ENCODE measurements around the gene FNDC3A. TPM values are rescaled to one million over a fixed set of nuclear protein-coding genes. Genes with fewer than 3 reads are reported as not detected.
A peak's percentile ranks its signal among the peaks of the same experiment; 100 is the strongest.
"Not testable (repeated sequence)": the region's sequence is repeated elsewhere in the genome, so short reads cannot be mapped to it uniquely, and the experiment has no call there.

Gene FNDC3A
- total RNA-seq, 1 donor from 2014 or later, result 61.4 TPM

DNA sequence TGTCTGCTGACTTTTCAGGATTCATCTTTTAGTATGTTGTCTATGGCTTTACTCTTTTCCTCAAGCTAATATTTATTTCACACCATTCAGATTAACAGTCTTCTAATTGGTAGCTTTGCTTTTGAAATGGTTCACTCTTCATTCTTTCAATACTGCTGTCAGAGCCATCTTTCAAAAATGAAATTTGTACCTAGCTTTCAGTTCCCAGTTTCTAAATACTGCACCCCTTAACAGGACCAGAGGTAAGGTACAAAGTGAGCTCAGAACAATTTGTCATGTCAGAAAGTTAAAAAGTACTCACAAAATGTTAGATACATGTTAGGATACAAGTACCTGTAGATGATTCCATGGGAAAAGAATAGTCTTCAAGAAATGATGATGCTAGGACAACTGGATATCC, 83.0 kb downstream of the FNDC3A start:
- DNase-seq (no peak), ATAC-seq (no peak)
- Histone ChIP-seq H3K9me3 (no peaks in the 10 kb centered on the region), H3K27me3 (ENCODE audit: low read depth) (no peaks in the 10 kb centered on the region), H3K36me3 (no peaks in the 10 kb centered on the region), H3K4me1 (peaks cover 11% of the 10 kb centered on the region), H3K27ac (no peak overlapping the region), H3K4me3 (no peak overlapping the region)
- TF ChIP-seq, protein P1, sequence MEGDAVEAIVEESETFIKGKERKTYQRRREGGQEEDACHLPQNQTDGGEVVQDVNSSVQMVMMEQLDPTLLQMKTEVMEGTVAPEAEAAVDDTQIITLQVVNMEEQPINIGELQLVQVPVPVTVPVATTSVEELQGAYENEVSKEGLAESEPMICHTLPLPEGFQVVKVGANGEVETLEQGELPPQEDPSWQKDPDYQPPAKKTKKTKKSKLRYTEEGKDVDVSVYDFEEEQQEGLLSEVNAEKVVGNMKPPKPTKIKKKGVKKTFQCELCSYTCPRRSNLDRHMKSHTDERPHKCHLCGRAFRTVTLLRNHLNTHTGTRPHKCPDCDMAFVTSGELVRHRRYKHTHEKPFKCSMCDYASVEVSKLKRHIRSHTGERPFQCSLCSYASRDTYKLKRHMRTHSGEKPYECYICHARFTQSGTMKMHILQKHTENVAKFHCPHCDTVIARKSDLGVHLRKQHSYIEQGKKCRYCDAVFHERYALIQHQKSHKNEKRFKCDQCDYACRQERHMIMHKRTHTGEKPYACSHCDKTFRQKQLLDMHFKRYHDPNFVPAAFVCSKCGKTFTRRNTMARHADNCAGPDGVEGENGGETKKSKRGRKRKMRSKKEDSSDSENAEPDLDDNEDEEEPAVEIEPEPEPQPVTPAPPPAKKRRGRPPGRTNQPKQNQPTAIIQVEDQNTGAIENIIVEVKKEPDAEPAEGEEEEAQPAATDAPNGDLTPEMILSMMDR (IDR thresholded peaks at IDR 0.05), result no peak
- intact Hi-C loops (cut with DNase I), result no loop called here

DNA sequence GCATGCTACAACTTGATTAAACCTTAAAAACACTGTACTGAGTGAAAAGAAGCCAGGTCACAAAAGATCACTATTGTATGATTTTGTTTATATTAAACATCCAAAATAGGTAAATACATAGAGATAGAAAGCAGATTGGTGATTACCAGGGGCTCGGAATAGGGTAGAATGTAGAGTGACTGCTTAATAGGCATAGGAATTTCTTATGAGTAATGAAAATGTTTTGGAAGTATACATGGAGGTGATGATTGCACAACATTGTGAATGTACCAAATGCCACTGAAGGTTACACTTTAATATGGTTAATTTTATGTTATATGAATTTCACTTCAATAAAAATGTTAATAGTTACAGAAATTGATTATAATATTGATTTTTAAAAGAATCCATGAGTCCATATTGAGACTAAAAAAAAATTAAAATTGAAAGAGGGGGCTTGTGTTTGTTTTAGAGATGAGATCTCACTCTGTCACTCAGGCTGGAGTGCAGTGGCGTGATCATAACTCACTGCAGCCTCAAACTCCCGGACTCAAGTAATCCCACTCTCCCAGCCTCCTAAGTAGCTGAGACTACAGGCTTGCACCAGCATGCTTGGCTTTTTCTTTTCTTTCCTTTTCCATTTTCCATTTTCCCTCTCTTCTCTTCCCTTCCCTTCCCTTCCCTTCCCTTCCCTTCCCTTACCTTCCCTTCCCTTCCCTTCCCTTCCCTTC, 85.1 kb downstream of the FNDC3A start:
- intact Hi-C loops (cut with DNase I), result no loop called here
- H3K27me3 ChIP-seq (ENCODE audit: low read depth), result no peaks in the 10 kb centered on the region
- TF ChIP-seq, protein P1 (IDR thresholded peaks at IDR 0.05), result no peak
- H3K4me3 ChIP-seq, result no peak overlapping the region
- DNase-seq (no peak), ATAC-seq (no peak)
- H3K36me3 ChIP-seq, result no peaks in the 10 kb centered on the region
- no peak overlapping the region for H3K27ac ChIP-seq
- no peaks in the 10 kb centered on the region for H3K9me3 ChIP-seq
- peaks cover 11% of the 10 kb centered on the region for H3K4me1 ChIP-seq

DNA sequence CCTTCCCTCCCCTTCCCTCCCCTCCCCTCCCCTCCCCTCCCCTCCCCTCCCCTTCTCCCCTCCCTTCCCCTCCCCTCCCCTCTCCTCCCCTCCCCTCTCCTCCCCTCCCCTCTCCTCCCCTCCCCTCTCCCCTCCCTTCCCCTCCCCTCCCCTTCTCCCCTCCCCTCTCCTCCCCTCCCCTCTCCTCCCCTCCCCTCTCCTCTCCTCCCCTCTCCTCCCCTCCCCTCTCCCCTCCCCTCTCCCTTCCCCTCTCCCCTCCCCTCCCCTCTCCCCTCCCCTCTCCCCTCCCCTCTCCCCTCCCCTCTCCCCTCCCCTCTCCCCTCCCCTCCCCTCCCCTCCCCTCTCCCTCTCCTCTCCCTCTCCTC, 85.7 kb downstream of the FNDC3A start:
- H3K27ac ChIP-seq; H3K4me3 ChIP-seq; DNase-seq; H3K27me3 ChIP-seq (ENCODE audit: low read depth); ATAC-seq; H3K9me3 ChIP-seq; H3K36me3 ChIP-seq; intact Hi-C loops (cut with DNase I): not testable (repeated sequence)
- peaks cover 11% of the 10 kb centered on the region for H3K4me1 ChIP-seq

DNA sequence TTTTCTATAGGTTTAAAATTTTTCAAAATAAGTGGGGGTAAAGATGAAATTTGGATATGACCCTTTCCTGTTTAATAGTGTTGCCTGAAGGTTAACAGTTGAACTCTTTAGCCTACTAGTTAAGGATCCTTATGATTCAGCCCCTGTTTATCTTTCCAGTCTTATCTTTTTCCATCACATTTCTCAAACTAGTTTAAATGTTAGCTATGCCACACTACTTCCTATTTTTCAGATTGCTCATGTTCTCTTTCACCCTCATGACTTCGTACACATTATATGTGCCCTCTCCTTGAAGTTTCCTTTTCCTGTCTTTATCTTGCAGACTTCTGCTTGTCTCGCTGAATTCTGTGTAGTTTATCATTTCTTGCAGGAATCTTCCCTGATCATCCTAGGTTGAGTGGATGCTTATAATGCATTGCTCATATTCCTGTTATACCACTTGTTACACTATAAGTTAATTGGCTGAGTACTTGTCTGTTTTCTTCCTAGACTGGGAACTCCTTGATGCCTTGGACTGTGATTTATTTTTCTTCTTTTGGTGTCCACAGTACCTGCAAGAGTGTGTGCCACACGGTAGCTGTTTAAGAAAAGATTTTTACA, 86.7 kb downstream of the FNDC3A start:
- no peak overlapping the region for H3K4me3 ChIP-seq
- H3K27ac ChIP-seq, result no peak overlapping the region
- H3K36me3 ChIP-seq, result no peaks in the 10 kb centered on the region
- DNase-seq, result no peak
- peaks cover 11% of the 10 kb centered on the region for H3K4me1 ChIP-seq
- ATAC-seq, result peak; percentile 39 to 42
- no peaks in the 10 kb centered on the region for H3K9me3 ChIP-seq
- intact Hi-C loops (cut with DNase I), result no loop called here
- no peaks in the 10 kb centered on the region for H3K27me3 ChIP-seq (ENCODE audit: low read depth)
- TF ChIP-seq, protein P1 (IDR thresholded peaks at IDR 0.05), result no peak

DNA sequence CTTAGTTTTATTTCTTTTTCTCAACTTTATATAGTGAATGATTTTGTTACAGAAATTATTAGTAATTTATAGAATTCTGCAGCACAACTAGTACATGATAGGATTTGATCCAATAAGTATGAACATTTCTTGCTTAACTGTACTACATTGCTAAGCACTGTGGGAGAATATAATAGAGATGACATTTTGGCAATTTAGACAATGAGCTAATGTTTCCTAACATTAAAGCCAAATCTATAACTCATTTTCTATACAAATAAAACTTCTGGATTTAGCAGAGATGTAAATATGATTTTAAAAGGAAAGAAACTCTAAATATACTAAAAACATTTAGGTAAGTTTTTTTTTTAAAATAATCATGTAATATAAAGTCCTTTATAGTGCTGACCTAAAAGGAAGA, 87.3 kb downstream of the FNDC3A start:
- TF ChIP-seq, protein P1 (IDR thresholded peaks at IDR 0.05), result no peak
- no peak overlapping the region for H3K4me3 ChIP-seq
- H3K27ac ChIP-seq, result no peak overlapping the region
- intact Hi-C loops (cut with DNase I), result no loop called here
- no peaks in the 10 kb centered on the region for H3K9me3 ChIP-seq
- peaks cover 11% of the 10 kb centered on the region for H3K4me1 ChIP-seq
- DNase-seq (no peak), ATAC-seq (no peak)
- no peaks in the 10 kb centered on the region for H3K27me3 ChIP-seq (ENCODE audit: low read depth)
- no peaks in the 10 kb centered on the region for H3K36me3 ChIP-seq

DNA sequence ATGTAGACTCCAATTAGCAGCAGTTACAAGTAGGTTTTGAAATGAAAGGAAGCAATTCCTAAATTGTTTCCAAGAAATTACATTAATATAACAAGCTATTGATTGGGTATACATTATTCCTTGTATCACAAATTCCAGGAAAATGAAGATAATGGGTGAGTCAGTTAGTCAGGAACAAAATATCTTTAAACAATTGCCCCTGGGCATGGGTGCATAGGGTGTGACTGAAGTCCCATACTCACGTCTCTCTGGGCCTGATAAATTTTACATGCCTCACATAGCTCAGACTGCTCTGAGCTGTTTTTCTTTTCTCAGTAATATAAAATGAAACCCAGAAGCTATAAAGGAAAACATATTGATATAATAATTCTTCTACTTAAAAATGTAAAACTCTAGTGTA, 87.8 kb downstream of the FNDC3A start:
- no peak for DNase-seq
- peak in 1 of 2 donors; percentile 44 for ATAC-seq
- no peak overlapping the region for H3K27ac ChIP-seq

More for the DNA sequence above, 87.8 kb downstream of the FNDC3A start:
- Histone ChIP-seq H3K4me1 (peaks cover 11% of the 10 kb centered on the region), H3K27me3 (ENCODE audit: low read depth) (no peaks in the 10 kb centered on the region), H3K4me3 (no peak overlapping the region), H3K9me3 (no peaks in the 10 kb centered on the region), H3K36me3 (no peaks in the 10 kb centered on the region)
- intact Hi-C loops (cut with DNase I), result no loop called here
- TF ChIP-seq, protein P1 (IDR thresholded peaks at IDR 0.05), result no peak
